Measurements from ENCODE around the gene TOGARAM2.

Gene TOGARAM2

DNA sequence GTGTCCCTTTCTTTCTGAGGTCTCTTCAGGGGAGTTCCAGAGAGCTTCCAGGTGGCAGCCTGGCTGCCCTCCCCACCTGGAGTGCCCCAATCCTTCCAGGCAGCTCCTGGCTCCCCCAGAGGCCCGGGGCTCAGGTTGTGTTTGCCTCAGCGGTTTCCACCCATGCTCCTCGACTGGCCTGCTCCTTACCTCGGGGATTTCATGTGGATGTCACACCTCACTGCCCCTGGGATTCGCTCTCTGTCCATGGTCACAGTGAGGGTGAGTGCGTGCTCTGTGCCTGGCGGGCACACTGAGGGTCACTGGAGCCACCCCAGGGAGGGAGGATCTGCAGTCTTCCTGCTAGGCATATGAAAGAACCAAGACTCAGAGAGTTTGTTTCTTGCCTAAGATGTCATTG, 2.1 kb upstream of the TOGARAM2 start:
- Histone ChIP-seq H3K4me3 (ENCODE audit: low read depth, low read length) (no peak overlapping the region), H3K4me1 (ENCODE audit: control insufficient read depth, insufficient read depth, low read length) (no peaks in the 10 kb centered on the region), H3K27ac (ENCODE audit: extremely low read depth, low read depth, low read length) (no peak overlapping the region), H3K36me3 (ENCODE audit: control insufficient read depth in 2 of 2, insufficient read depth in 1 of 2, low read length in 2 of 2) (no peaks in the 10 kb centered on the region), H3K9me3 (ENCODE audit: control insufficient read depth, insufficient read depth, low read depth, low read length) (no peaks in the 10 kb centered on the region)
- TF ChIP-seq ZNF138 (tag by site-specific recombination; IDR thresholded peaks at IDR 0.05; ENCODE audit: borderline replicate concordance): no peak
- POLR2A ChIA-PET: no interaction called here
- CTCF ChIA-PET: interaction anchor here (0.6 to 0.7 kb wide), 2 partner anchors 62 to 1186 kb away, joined by 3 read pairs; no protein-coding TSS in a partner anchor

DNA sequence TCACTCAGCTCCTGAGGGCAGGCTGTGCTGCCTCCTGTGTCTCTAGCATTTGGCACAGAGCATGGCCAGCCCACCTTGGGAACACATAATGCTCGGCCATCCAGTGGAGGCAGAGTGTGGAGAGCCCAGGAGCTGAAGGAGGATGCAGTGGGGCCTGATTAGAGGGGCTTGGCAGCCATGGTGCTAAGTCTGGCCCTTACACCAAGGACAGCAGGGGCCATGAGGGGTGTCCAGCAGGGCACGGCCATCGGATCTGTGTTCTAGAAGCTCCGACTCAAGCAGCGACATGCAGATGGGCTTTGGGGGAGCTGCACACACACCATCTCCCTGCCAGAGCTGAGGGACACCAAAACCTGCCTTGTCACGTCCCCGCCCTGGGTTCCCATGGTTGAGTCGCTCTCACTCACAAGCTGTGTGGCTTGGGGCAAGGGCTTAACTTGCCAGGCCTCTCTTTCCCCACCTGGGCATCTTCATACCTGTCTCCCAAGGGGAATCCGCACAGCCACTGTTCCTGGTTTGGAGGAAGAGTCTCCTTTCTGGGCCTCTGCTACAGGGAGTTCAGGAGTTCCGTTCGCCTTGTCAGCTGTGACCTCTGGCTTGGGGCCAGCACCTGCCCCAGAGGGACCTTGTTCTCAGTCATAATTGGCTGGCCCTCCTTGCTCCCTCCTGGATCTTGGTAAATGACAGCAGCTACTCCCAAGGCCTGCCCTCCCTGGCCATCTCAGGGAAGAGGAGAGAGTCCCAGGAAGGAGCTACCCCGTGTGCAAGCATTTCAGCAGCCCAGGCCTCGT, 1.3 kb upstream of the TOGARAM2 start:
- TF ChIP-seq, protein P1, sequence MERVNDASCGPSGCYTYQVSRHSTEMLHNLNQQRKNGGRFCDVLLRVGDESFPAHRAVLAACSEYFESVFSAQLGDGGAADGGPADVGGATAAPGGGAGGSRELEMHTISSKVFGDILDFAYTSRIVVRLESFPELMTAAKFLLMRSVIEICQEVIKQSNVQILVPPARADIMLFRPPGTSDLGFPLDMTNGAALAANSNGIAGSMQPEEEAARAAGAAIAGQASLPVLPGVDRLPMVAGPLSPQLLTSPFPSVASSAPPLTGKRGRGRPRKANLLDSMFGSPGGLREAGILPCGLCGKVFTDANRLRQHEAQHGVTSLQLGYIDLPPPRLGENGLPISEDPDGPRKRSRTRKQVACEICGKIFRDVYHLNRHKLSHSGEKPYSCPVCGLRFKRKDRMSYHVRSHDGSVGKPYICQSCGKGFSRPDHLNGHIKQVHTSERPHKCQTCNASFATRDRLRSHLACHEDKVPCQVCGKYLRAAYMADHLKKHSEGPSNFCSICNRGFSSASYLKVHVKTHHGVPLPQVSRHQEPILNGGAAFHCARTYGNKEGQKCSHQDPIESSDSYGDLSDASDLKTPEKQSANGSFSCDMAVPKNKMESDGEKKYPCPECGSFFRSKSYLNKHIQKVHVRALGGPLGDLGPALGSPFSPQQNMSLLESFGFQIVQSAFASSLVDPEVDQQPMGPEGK (tag by site-specific recombination; IDR thresholded peaks at IDR 0.05): no peak
- TF ChIP-seq, protein P2, sequence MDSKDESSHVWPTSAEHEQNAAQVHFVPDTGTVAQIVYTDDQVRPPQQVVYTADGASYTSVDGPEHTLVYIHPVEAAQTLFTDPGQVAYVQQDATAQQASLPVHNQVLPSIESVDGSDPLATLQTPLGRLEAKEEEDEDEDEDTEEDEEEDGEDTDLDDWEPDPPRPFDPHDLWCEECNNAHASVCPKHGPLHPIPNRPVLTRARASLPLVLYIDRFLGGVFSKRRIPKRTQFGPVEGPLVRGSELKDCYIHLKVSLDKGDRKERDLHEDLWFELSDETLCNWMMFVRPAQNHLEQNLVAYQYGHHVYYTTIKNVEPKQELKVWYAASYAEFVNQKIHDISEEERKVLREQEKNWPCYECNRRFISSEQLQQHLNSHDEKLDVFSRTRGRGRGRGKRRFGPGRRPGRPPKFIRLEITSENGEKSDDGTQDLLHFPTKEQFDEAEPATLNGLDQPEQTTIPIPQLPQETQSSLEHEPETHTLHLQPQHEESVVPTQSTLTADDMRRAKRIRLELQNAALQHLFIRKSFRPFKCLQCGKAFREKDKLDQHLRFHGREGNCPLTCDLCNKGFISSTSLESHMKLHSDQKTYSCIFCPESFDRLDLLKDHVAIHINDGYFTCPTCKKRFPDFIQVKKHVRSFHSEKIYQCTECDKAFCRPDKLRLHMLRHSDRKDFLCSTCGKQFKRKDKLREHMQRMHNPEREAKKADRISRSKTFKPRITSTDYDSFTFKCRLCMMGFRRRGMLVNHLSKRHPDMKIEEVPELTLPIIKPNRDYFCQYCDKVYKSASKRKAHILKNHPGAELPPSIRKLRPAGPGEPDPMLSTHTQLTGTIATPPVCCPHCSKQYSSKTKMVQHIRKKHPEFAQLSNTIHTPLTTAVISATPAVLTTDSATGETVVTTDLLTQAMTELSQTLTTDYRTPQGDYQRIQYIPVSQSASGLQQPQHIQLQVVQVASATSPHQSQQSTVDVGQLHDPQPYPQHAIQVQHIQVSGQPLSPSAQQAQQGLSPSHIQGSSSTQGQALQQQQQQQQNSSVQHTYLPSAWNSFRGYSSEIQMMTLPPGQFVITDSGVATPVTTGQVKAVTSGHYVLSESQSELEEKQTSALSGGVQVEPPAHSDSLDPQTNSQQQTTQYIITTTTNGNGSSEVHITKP (tag by site-specific recombination; IDR thresholded peaks at IDR 0.05): no peak
- TF ChIP-seq OSR2 (tag by site-specific recombination; IDR thresholded peaks at IDR 0.05): no peak
- Histone ChIP-seq H3K27ac (ENCODE audit: extremely low read depth, low read depth, low read length) (no peak overlapping the region), H3K4me1 (ENCODE audit: control insufficient read depth, insufficient read depth, low read length) (no peaks in the 10 kb centered on the region), H3K36me3 (ENCODE audit: control insufficient read depth in 2 of 2, insufficient read depth in 1 of 2, low read length in 2 of 2) (no peaks in the 10 kb centered on the region), H3K4me3 (ENCODE audit: low read depth, low read length) (no peak overlapping the region), H3K9me3 (ENCODE audit: control insufficient read depth, insufficient read depth, low read depth, low read length) (no peaks in the 10 kb centered on the region)
- POLR2A ChIA-PET: interaction anchor here (1.5 kb wide), 1 partner anchor 12 kb away, joined by 3 read pairs; no protein-coding TSS in a partner anchor
- CTCF ChIA-PET: interaction anchor here (0.6 kb wide), 1 partner anchor 1185 kb away, joined by 3 read pairs; no protein-coding TSS in a partner anchor

DNA sequence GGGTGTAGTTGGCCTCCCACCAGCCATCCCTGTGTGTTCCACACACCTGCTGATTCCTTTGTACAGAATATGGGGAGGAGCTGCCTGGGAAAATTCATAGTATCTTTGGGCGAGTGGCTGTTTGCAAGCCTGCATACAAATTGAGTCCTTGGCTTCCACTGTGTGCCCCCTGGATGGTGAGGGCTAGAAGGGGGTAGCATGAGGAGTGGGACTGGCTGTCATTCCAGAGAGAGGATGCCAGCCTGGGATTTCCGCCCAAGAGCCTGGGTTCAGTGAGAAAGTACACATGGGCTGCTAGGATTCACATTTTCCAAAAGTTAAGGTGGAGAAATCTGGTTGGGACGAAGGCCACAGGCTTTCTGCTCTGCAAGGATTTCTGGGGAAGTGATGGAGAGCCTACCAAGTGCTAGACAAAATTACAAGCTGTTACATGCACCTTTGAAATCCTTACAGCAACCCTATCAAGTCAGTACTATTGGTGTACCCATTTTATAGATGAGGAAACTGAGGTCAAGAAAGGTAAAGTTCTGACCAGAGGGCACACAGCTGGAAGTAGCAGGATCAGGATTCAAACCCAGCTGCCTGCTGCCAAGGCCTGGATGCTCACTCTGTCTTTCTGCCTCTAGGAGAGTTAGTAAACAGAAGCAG, 606 bp upstream of the TOGARAM2 start:
- no peak overlapping the region for H3K27ac ChIP-seq (ENCODE audit: extremely low read depth, low read depth, low read length)
- POLR2A ChIA-PET: interaction anchor here (1.5 kb wide), 1 partner anchor 11 kb away, joined by 3 read pairs; no protein-coding TSS in a partner anchor
- TF ChIP-seq ZNF707 (tag by site-specific recombination; IDR thresholded peaks at IDR 0.05) (no peak), ZNF777 (tag by site-specific recombination; IDR thresholded peaks at IDR 0.05; ENCODE audit: borderline replicate concordance) (no peak), ZNF670 (tag by site-specific recombination; IDR thresholded peaks at IDR 0.05; ENCODE audit: low read depth) (no peak), SETDB1 (IDR thresholded peaks at IDR 0.05; ENCODE audit: insufficient read length, low read length) (no peak), ZNF202 (tag by site-specific recombination; IDR thresholded peaks at IDR 0.05; ENCODE audit: borderline replicate concordance) (no peak), ZNF24 (tag by site-specific recombination; IDR thresholded peaks at IDR 0.05) (no peak), ZNF221 (tag by site-specific recombination; IDR thresholded peaks at IDR 0.05; ENCODE audit: borderline replicate concordance) (no peak), ZNF324 (tag by site-specific recombination; IDR thresholded peaks at IDR 0.05) (no peak)
- TF ChIP-seq, protein P3, sequence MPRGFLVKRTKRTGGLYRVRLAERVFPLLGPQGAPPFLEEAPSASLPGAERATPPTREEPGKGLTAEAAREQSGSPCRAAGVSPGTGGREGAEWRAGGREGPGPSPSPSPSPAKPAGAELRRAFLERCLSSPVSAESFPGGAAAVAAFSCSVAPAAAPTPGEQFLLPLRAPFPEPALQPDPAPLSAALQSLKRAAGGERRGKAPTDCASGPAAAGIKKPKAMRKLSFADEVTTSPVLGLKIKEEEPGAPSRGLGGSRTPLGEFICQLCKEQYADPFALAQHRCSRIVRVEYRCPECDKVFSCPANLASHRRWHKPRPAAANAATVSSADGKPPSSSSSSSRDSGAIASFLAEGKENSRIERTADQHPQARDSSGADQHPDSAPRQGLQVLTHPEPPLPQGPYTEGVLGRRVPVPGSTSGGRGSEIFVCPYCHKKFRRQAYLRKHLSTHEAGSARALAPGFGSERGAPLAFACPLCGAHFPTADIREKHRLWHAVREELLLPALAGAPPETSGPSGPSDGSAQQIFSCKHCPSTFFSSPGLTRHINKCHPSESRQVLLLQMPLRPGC (tag by site-specific recombination; IDR thresholded peaks at IDR 0.05): no peak
- TF ChIP-seq, protein P4, sequence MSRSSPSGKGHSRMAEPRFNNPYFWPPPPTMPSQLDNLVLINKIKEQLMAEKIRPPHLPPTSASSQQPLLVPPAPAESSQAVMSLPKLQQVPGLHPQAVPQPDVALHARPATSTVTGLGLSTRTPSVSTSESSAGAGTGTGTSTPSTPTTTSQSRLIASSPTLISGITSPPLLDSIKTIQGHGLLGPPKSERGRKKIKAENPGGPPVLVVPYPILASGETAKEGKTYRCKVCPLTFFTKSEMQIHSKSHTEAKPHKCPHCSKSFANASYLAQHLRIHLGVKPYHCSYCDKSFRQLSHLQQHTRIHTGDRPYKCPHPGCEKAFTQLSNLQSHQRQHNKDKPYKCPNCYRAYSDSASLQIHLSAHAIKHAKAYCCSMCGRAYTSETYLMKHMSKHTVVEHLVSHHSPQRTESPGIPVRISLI (tag by site-specific recombination; IDR thresholded peaks at IDR 0.05): no peak
- TF ChIP-seq, protein P5, sequence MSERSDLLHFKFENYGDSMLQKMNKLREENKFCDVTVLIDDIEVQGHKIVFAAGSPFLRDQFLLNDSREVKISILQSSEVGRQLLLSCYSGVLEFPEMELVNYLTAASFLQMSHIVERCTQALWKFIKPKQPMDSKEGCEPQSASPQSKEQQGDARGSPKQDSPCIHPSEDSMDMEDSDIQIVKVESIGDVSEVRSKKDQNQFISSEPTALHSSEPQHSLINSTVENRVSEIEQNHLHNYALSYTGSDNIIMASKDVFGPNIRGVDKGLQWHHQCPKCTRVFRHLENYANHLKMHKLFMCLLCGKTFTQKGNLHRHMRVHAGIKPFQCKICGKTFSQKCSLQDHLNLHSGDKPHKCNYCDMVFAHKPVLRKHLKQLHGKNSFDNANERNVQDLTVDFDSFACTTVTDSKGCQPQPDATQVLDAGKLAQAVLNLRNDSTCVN (tag by site-specific recombination; optimal IDR thresholded peaks at IDR 0.05): no peak
- H3K4me1 ChIP-seq (ENCODE audit: control insufficient read depth, insufficient read depth, low read length): no peaks in the 10 kb centered on the region
- no peaks in the 10 kb centered on the region for H3K9me3 ChIP-seq (ENCODE audit: control insufficient read depth, insufficient read depth, low read depth, low read length)
- H3K36me3 ChIP-seq (ENCODE audit: control insufficient read depth in 2 of 2, insufficient read depth in 1 of 2, low read length in 2 of 2): no peaks in the 10 kb centered on the region
- no peak overlapping the region for H3K4me3 ChIP-seq (ENCODE audit: low read depth, low read length)
- CTCF ChIA-PET: interaction anchor here (0.6 kb wide), 1 partner anchor 21 kb away, joined by 3 read pairs; no protein-coding TSS in a partner anchor
